ENCODE results near the gene RNF182.
"Not testable (repeated sequence)": the region's sequence is repeated elsewhere in the genome, so short reads cannot be mapped to it uniquely, and the experiment has no call there.

Gene RNF182

DNA sequence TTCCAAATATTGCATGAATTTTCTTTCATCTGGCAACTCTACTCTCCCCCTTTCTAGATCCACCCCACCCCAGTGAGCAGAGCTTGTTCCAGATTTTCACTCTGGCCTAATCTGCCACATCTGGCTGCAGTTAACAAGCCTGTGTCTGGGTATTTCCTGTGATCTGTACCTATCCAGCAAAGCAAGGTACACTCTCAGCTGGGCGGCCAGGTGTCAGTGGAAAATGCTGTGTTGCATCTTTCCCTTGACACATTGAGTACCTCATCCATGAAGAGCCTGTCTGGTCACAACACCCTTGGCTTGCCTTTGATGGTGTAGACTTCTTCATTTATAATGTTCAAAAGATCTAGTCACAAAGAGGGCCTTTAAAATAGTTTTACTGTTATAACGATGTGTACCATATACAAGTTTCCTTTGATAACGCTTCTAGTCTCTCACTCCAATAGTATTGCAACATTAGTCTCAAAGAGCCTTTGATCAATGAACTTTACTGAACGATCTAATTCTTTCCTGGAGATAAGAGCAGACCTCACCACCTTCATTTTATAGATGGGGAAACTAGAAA, 6.0 kb upstream of the RNF182 start:
- FAIRE-seq, result no peak

DNA sequence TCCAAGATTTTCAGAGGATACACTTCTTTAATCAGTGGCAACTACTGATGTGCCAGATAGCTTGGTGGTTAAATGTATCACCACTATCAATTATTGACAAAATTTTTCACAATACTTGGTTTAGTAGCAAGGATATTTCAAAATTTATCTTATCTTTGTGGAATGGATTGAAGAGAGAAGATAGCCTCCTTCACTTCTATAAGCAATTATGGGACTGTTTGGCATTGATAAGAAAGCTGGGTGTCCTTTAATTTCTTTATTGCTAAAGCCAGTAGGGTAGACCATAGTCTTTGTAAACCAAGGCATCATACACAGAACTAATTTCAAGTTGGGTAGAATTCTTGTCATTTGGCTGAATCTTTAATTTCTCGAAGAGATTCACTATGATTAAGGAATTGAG, 4.9 kb upstream of the RNF182 start:
- no peak for FAIRE-seq

DNA sequence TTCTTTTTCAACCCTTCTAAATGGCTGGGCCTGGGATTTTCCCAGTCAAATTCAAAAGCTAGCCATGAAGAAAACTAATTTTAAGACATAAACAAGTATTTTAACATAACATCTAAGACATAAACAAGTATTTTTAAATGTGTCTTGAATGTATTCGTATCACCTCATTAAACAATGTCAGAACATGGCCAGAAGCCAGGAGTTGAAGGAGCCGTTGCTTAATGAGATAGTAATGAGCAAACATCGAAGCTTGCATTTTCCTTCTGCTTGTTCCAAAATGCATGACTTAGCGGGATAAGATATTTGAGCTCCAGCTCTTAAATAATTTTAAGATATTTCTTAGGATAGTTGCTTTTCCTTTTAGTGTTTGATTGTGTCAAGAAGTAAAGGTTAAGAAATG, 4.2 kb upstream of the RNF182 start:
- FAIRE-seq, result no peak

DNA sequence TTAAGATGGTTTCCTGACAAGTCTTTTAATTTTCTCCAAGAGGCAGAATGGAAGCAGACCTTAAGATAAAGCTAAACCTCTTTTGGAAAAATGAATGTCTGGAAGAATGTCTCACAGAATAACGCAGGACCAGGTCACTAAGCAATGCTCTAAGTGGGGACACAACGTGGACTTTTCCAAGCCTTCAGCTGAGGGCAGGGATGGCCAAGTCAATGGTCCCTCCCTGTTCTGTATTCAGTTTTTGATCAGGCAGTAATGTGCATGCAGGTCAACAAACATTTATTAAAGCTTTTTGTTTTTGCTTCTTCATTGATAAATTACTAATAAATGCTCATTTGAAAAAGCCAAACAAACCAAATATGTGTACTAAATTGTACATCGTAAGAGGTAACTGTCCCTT, 2.0 kb upstream of the RNF182 start:
- no peak for FAIRE-seq

DNA sequence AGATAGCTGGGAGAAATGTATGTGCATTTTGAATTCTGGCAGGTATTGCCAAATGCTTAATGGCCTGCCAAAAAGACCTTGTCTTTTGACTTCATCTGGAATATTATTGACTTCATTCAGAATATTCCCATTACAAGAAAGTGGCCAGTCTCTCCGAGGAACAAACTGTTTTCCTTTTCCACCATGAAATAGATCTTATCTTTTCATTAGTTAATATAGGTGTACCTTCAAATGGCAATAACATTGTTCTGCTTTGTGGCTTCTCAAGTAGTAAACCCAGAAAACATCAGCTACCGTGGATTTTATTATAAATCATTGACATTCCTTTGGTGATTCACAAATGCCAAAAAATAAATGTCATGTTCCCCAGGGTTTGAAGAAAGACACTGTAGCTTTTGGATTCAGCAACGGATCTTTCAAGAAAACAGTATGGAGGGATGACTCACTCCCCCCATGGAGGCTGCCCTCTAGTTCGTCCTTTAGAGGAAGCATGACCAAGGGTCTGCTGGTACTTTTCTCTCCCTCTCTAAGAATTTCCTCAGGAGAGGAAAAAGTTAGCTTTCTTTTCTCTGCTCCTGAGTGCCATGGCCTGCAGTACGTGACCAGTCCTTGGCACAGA, 1.1 kb upstream of the RNF182 start:
- no peak for FAIRE-seq

DNA sequence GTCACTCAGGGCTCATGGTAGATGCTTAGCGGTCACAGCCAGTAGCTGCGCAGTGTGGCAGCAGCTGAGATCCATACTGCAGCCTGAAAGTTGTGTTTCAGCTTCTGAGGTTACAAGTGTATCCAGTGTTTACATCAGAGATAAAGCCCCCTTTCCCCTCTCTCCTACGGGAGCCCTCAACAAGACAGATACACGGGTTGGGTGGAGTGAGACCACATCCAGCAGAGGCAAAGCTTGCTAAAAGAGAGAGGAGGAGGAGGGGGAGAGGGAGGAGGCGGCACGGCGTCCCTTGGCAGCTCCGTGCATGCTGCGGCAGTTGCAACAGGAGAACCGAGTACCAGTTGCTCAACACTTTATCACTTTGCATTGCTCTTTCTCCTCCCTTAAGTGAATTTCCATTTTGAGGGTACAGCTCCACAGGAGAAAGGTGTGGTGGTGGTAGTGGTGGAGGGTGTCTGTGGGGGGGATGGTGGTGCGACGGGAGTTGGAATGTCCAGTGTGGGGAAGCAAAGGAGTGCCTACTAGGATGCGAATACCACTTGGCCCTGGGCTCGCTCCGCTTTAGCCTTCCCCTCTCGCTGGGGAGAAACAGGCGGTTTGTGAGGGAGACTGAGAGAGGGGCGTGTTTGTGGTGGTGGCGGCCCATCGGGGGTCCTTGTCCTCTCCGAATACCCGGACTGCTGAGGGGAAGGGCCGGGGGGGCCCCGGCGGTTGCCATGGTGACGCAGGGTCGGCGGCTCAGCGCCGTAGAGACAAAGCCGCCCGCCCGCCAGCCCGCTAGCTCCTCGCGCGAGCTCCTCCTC, 405 bp upstream of the RNF182 start:
- no peak for FAIRE-seq

DNA sequence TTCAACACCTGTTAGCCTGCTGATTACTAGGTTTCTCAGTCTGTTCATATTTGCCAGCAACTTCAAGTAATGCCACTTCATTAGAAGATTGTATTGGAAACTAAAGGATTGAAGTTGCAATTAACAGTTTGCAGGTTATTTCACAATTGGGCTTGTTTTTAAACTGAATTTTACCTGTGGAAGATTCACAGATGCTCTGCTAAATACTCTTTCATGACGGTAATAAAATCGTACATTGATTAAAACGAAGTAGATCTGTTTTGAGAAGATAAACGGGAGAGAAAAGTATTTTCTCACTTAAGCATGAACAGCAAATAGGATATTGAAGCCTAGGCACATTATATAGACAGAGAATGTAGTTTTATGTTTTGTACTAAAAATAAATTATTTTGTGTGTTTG, 1.6 kb downstream of the RNF182 start:
- no peak for FAIRE-seq

DNA sequence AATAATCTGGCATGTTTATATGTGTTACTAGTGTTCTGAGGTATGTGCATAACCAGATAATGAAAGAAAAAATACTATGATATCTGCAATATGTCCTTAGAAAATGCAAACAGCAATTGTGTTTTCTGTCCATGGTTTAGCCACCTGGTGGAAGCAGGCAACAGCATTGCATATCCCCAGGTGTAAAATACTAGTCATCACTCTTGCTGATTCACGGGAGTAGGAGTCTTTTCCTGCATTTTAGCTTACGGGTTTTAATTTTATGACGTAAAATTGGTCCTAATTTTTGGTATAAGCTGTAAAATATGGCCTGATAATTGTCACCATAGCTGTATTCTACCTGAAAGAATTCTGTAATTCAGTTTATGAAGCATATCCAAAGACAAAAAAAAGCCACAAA, 2.5 kb downstream of the RNF182 start:
- no peak for FAIRE-seq

DNA sequence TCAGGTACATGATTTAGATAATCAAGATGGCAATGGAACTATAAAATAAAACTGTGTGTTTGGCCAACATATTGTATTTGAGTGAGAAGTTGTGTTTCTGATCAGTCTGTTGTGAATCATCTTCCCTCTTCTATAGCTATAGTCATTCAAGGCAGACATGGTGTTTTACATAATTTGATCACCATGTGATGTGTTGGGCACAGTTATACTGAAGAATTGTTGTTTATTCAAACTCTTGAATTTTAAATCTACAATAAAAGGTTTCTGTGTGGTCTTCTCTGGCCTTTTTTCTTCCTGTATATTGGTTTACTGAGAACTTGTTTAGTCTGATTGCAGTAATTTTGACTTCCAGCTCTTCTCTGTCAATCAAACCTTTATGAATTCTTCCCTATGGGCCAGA, 4.4 kb downstream of the RNF182 start:
- no peak for FAIRE-seq

DNA sequence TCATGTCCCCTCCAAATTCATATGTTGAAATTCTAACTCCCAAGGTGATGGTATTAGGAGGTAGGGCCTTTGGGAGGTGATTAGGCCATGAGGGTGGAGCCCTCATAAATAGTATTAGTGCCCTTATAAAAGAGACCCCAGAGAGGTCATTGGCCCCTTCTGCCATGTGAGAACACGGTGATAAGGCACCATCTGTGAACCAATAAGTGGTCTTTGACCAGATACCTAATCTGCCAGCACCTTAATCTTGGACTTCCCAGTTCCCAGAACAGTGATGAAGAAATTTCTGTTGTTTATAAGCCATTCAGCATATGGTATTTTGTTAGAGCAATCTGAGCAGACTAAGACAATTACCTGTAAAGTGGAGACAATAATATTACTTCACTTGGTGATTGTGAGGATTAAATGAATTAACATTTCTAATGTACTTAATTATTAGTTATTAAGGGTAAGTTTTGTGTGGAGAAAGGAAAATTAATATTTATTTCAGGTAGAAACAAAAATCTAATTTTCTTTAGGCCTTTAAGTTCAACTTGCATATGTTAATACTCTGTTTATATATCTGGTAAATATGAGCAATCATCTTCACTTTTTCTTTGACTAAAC, 7.1 kb downstream of the RNF182 start:
- no peak for FAIRE-seq

DNA sequence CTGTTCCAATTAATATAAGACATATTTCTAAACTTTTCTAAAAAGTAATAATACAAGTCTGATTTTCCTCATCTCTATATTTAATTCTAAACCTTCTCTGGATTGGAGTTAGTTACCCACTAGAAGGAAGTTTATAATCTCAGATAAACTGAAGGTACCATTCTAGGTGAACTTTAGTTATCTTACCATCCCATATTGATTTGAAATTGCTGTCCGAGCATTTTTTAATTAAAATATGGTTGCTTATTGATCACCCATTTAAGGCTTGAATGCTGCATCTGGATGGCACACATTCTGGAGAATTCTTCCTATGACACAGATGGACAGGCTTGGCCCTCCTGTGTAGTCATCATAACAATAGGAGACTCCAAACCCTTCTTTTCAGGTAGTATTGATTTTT, 8.0 kb downstream of the RNF182 start:
- no peak for FAIRE-seq

DNA sequence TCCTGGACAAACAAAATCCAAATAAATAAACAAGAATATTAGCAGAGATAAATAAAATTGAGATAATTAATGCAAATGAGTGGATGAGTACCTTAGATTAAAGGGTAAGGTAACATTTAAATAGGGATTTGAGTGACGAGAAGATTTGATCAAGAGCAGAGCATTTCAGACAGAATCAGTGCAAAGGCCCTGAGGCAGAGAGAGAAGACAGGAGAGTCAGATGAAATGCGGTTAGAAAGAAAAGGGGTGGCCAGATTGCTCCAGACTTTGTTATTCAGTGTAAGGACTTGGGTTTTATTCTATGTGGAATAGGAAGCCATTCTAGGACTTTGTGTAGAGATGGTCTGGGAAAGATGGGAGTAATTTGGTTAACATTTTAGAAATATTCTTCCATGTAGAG, 10.0 kb downstream of the RNF182 start:
- no peak for FAIRE-seq

DNA sequence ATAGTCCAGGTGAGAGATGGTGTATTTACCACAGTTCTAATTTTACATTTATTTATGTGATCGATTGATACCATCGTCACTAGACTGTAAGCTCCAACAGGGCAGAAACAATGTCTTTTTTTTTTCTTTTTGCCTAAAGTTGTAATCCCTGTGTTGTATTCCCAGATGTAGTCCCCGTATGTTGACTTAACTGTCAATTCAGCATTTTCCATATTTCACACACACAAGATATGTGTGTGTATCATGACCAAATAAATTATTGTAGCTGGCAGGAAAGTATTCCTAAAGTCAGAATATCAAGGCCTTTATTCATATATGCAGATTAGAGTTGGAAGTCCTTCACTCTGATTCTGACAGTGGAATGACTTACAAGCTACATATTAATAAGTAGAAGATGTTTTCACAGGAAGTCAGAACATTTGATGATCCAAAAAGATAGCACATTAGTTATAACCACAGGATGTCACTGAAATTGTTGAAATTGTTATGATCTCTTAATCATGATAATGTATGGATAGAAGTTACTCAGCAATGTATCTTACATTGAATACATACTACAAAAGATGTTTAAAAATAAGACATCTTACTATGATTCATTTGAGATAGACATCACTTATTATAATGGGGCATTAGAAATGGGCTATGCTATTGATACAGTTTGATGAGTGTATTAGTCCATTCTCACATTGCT, 10.6 kb downstream of the RNF182 start:
- no peak for FAIRE-seq

DNA sequence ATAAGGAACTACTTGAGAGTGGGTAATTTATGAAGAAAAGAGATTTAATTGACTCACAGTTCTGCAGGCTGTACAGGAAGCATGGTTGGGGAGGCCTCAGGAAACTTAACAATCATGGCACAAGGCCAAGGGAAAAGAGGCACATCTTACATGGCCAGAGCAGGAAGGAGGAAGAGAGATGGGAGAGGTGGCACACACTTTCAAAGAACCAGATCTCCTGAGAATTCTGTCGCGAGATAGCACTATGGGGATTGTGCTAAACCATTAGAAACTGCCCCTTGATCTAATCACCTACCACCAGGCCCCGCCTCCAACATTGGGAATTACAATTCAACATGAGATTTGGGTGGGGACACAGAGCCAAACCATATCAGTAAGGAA, 11.1 kb downstream of the RNF182 start:
- FAIRE-seq, result not testable (repeated sequence)

DNA sequence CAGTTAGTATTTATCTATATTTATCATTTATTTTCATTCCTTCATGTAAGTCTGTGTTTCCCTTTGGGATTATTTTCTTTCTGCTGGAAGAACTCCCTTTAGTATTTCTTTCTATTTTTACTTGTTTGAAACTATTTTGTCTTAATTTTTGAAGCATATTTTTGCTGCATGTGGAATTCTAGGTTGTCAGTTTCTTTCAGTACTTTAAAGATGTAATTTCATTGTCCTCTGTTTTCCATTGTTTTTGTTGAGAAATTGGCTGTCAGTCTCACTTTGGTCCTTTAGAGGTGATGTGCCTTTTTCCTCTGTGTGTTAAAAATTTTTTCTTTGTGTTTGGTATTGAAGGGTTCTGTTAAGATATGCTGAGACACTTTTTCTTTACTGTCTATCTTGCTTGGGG, 17.1 kb downstream of the RNF182 start:
- FAIRE-seq, result no peak

DNA sequence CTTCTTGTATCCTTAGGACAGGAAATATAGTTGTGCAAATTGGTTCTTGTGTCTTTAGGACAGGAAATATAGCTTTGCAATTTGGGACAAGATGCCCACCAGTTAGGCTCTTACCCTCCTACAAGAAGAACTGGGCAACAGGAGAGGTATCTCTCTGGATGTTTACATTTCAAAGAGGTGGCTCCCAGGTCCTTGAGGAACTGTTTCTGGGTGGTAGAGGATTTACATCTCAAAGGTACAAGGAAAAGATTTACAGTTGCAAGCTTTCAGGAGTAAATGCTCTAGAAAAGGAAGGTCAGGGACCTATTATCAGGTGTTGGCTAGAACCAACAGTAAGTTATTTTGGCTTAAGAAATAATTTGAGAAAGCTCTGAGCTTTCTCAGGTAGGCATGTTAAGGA, 19.2 kb downstream of the RNF182 start:
- no peak for FAIRE-seq

DNA sequence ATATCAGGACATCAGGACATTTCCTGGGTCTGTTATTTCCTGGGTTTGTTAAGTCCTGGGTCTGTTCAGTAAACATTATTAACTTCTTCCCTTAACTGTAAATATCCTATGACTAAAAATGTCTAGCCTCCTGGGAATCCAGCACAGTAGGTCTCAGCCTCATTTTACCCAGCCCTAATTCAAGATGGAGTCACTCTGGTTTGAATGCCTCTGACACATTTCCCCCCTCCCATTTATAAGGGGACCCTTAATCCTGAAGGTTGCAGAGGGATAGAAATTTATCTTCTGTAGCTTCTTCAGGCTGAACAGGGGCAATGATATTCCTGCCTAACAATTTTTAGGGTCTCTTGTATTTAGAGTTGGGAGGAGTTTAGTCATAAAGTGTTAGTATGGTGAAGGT, 21.8 kb downstream of the RNF182 start:
- no peak for FAIRE-seq

DNA sequence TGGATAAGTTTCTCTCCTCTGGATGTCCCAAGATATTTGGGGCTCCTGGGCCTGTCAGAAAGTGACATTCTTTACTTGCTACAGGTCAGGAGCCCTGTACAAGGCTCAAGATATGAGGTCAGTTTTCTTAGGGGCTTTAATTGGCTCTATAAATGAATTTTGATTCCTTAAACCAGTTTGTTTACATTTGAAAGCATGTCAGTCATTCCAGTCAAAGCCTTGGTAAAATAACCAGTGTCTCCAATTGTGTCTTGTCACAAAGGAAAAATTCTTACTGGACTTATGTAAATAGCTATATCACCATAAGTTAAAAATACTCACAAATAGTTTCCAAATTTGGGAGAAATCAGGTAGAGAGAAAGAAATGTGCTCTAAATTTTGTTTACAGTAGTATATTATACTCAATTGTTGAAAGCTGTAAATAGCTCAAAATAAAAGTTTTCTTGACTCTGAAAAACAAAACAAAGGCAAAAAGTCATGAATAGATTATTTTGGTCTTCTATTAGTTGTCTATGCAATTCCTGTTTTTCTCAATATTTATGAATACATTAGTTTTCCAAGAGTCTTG, 22.9 kb downstream of the RNF182 start:
- no peak for FAIRE-seq

DNA sequence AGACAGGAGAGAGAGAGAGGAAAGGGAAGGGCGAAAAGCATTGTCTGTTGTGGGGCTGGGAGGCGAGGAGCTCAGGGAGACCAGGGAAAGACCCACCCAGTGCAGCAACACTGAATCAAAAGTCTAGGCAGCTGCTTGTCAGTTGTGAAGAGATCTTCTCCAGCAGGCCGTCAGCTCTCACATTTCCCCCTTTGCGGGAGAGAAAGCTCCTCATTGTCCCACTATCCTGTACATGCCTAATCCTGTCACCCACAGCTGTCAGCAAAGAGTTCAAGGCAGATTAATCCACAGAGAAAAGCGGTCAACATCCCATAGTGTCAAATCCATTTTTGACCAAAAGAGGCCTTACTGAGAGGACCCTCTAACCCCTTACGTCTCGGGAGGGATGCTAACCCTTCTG, 27.3 kb downstream of the RNF182 start:
- FAIRE-seq, result no peak

DNA sequence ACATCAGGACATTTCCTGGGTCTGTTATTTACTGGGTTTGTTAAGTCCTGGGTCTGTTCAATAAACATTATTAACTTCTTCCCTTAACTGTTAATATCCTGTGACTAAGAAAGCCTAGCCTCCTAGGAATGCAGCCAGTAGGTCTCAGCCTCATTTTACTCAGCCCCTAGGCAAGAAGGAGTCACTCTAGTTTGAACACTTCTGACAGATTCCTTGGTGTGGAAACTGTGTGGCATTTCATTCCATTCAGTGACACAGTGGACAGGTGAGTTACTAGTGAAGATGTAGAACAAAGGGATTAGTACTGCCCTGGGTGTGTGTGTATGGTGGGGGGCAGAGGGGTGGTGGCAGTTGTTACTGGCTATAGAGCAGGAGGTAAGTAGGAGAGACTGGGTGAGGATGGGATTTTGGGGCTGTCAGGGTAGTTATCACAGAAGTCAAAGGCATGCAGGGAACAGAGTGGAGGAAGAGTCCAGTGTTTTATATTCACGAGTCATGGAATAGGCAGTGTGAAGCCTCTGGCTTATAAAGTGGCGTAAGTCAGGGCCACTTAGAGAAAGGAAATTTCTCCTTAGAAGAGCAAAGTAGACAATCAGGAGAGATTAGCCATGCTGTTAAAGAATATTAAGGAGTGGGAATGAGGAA, 28.4 kb downstream of the RNF182 start:
- FAIRE-seq, result no peak

DNA sequence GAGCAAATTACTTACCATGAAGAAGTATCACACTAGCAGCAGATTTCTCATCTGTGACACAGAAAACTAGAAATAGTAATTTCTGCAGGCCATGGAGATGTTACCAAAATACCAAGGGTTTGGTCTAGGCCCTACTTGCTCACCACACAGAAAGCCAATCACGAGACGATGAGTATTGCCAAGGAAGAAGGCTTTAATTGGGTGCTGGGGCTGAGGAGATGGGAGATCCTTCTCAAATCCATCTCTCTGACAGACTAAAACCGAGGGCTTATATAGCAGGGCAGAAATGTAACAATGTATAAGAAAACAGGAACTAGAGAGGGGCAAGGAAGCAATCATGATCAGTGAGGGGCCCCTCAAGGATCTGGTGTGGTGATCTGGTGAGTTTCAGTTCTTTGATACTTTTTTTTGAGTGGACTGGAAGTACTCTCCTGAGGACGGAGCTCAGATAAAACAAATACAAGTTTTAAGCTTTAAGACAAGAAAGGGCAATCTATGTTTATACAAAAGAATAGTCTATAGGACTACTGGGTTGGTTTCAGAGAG, 40.9 kb downstream of the RNF182 start:
- no peak for FAIRE-seq

DNA sequence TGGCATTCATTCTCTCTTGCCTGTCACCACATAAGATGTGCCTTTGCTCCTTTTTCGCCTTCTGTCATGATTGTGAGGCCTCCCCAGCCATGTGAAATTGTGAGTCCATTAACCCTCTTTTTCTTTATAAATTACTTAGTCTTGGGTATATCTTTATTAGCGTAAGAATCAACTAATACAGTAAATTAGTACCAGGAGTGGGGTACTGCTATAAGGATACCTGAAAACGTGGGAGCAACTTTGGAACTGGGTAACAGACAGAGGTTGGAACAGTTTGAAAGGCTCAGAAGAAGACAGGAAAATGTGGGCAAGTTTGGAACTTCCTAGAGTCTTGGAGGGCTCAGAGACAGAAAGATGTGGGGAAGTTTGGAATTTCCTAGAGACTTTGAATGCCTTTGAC, 46.6 kb downstream of the RNF182 start:
- no peak for FAIRE-seq

Measured in islet of Langerhans (tissue), 1 donor.